Measurements from ENCODE around the gene AASDH. TPM values are rescaled to one million over a fixed set of nuclear protein-coding genes. Genes with fewer than 3 reads are reported as not detected.

The AASDH gene
- total RNA-seq, 1 experiment from 2014 or later = 5.4 TPM

DNA sequence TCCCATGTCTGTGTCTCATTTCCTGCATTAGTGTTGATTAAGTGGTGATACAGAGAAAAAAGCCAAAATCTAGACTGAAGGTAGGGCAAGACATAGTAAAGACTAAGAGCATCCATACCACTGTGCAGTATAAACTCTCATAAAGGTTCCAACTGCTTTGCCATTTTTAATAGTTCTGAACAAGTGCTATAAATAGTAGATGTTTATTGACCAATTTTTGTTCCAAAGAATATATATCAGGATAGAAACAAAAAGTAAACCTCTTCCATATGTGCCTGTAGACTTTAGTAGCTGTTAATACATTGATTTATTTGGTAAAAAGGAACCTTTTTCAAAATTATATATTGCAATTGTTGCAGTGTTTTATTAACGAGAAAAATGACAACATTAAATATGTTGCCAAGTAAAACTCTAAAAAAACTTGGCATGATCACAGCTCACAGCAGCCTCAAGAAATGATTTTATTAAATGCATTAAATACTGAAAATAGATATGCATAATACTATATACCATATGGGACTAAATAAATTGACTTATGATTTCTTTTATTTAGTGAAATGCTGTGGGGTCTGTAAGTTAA is 22.3 kb upstream of the AASDH start:
- Histone ChIP-seq H3K4me3 (ENCODE audit: low read depth in 2 of 2, low read length in 2 of 2) (no peak overlapping the region), H3K27ac (ENCODE audit: low read length) (no peak overlapping the region), H3K4me1 (ENCODE audit: control insufficient read depth, insufficient read depth, low read length) (peaks cover 9% of the 10 kb centered on the region), H3K27me3 (ENCODE audit: control insufficient read depth, insufficient read depth, low read length) (no peaks in the 10 kb centered on the region), H3K9me3 (ENCODE audit: control insufficient read depth, insufficient read depth, low read depth, low read length) (no peaks in the 10 kb centered on the region), H3K36me3 (ENCODE audit: control insufficient read depth, insufficient read depth, low read length) (peaks cover 7% of the 10 kb centered on the region; the same call in 1 of the 2 replicates)
- intact Hi-C loops (cut with micrococcal nuclease; ENCODE audit: unreplicated experiment) = no loop called here
- ATAC-seq = no peak
- ChIA-PET CTCF (no interaction called here), POLR2A (interaction anchor here (0.6 to 0.8 kb wide), 2 partner anchors 25 to 58 kb away, joined by 3 to 11 read pairs; no protein-coding TSS in a partner anchor)
- TF ChIP-seq, protein P1, sequence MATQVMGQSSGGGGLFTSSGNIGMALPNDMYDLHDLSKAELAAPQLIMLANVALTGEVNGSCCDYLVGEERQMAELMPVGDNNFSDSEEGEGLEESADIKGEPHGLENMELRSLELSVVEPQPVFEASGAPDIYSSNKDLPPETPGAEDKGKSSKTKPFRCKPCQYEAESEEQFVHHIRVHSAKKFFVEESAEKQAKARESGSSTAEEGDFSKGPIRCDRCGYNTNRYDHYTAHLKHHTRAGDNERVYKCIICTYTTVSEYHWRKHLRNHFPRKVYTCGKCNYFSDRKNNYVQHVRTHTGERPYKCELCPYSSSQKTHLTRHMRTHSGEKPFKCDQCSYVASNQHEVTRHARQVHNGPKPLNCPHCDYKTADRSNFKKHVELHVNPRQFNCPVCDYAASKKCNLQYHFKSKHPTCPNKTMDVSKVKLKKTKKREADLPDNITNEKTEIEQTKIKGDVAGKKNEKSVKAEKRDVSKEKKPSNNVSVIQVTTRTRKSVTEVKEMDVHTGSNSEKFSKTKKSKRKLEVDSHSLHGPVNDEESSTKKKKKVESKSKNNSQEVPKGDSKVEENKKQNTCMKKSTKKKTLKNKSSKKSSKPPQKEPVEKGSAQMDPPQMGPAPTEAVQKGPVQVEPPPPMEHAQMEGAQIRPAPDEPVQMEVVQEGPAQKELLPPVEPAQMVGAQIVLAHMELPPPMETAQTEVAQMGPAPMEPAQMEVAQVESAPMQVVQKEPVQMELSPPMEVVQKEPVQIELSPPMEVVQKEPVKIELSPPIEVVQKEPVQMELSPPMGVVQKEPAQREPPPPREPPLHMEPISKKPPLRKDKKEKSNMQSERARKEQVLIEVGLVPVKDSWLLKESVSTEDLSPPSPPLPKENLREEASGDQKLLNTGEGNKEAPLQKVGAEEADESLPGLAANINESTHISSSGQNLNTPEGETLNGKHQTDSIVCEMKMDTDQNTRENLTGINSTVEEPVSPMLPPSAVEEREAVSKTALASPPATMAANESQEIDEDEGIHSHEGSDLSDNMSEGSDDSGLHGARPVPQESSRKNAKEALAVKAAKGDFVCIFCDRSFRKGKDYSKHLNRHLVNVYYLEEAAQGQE (IDR thresholded peaks at IDR 0.05; ENCODE audit: insufficient read depth in 1 of 2, low read depth in 2 of 2, low read length in 1 of 2) = no peak
- TF ChIP-seq, protein P2, sequence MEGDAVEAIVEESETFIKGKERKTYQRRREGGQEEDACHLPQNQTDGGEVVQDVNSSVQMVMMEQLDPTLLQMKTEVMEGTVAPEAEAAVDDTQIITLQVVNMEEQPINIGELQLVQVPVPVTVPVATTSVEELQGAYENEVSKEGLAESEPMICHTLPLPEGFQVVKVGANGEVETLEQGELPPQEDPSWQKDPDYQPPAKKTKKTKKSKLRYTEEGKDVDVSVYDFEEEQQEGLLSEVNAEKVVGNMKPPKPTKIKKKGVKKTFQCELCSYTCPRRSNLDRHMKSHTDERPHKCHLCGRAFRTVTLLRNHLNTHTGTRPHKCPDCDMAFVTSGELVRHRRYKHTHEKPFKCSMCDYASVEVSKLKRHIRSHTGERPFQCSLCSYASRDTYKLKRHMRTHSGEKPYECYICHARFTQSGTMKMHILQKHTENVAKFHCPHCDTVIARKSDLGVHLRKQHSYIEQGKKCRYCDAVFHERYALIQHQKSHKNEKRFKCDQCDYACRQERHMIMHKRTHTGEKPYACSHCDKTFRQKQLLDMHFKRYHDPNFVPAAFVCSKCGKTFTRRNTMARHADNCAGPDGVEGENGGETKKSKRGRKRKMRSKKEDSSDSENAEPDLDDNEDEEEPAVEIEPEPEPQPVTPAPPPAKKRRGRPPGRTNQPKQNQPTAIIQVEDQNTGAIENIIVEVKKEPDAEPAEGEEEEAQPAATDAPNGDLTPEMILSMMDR (IDR thresholded peaks at IDR 0.05) = no peak
- TF ChIP-seq SIN3A (IDR thresholded peaks at IDR 0.05; ENCODE audit: borderline replicate concordance, insufficient read depth, low read depth, low read length) (no peak), TCF7L2 (IDR thresholded peaks at IDR 0.05; ENCODE audit: low read depth, low read length) (no peak)
- DNase-seq (ENCODE audit: low read depth, low spot score) = no peak
- in situ Hi-C loops (cut with HindIII; ENCODE audit: low pct_unique_long_range_greater_than_20kb, low sequenced_read_pairs) = no loop called here
- no TSS peak for BruUV-seq (replicated peaks)

DNA sequence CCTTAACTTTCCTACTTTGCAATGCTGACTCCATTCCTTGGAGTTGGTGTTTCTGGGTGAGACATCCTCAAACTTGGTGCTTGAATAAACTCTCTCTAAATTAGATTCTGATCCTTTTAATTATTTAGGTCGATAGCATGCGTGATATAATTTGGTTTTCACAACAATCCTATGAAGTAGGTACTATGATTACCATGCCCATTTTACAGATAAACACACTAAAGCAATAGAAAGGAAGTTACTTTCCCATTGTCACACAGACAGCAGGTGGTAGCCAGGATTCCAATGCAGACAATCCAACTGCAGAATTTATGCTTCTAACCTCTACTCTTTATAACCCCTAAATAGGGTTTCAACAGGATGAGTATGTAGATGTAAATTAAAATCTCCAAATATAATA is 21.7 kb upstream of the AASDH start:
- intact Hi-C loops (cut with micrococcal nuclease; ENCODE audit: unreplicated experiment) (no loop called here), in situ Hi-C loops (cut with HindIII; ENCODE audit: low pct_unique_long_range_greater_than_20kb, low sequenced_read_pairs) (no loop called here)
- CTCF ChIA-PET = no interaction called here
- ATAC-seq (no peak), DNase-seq (ENCODE audit: low read depth, low spot score) (no peak)
- peaks cover 11% of the 10 kb centered on the region; the same call in 1 of the 2 replicates for H3K36me3 ChIP-seq (ENCODE audit: control insufficient read depth, insufficient read depth, low read length)
- POLR2A ChIA-PET = no interaction called here
- H3K27ac ChIP-seq (ENCODE audit: low read length) = no peak overlapping the region
- H3K9me3 ChIP-seq (ENCODE audit: control insufficient read depth, insufficient read depth, low read depth, low read length) = no peaks in the 10 kb centered on the region
- TF ChIP-seq SIN3A (IDR thresholded peaks at IDR 0.05; ENCODE audit: borderline replicate concordance, insufficient read depth, low read depth, low read length) = no peak
- TF ChIP-seq TCF7L2 (IDR thresholded peaks at IDR 0.05; ENCODE audit: low read depth, low read length) = no peak
- no peak for TF ChIP-seq POLR2AphosphoS5 (IDR thresholded peaks at IDR 0.05; ENCODE audit: low read depth, low read length)
- TF ChIP-seq, protein P1 (IDR thresholded peaks at IDR 0.05; ENCODE audit: insufficient read depth in 1 of 2, low read depth in 2 of 2, low read length in 1 of 2) = no peak
- TF ChIP-seq, protein P2 (IDR thresholded peaks at IDR 0.05) = no peak
- no peaks in the 10 kb centered on the region for H3K27me3 ChIP-seq (ENCODE audit: control insufficient read depth, insufficient read depth, low read length)
- H3K4me3 ChIP-seq (ENCODE audit: low read depth in 2 of 2, low read length in 2 of 2) = no peak overlapping the region
- peaks cover 9% of the 10 kb centered on the region for H3K4me1 ChIP-seq (ENCODE audit: control insufficient read depth, insufficient read depth, low read length)
- BruUV-seq (replicated peaks) = no TSS peak

Data from Panc1 (cell line).